H1 (cell line): Measurements from ENCODE around the gene URAD. TPM values are rescaled to one million over a fixed set of nuclear protein-coding genes. Genes with fewer than 3 reads are reported as not detected.

Experiments
- CBX5 ChIP-seq: fragments of 300-800, 300-1000 bp; sonication (generic); IDR thresholded peaks from 2 replicates; pipeline ENCODE4 v1.7.1; 2016; ENCODE audit warnings: antibody characterized with exemption, low read length, low read depth
- CBX8 ChIP-seq: fragments of 300-800, 300-1000 bp; sonication (generic); IDR thresholded peaks from 2 replicates; pipeline ENCODE4 v1.7.1; 2016; ENCODE audit warnings: low read depth, low read length, borderline replicate concordance
- CEBPB ChIP-seq: IDR thresholded peaks from 2 replicates; pipeline ENCODE4 v1.6.1; 2012; ENCODE audit warnings: low read depth, low read length
- CHD2 ChIP-seq: IDR thresholded peaks from 2 replicates; pipeline ENCODE4 v1.6.1; 2012; ENCODE audit warnings: low read length, improper control_type of control experiment
- EZH2 ChIP-seq: fragments of 200-600 bp; sonication (generic); IDR thresholded peaks from 2 replicates; pipeline ENCODE4 v1.7.1; 2012; ENCODE audit warnings: low read depth, mild to moderate bottlenecking, moderate library complexity, low read length, inconsistent platforms; ENCODE audit not compliant: severe bottlenecking
- GABPA ChIP-seq: IDR thresholded peaks from 2 replicates; pipeline ENCODE4 v1.6.1; 2011; ENCODE audit warnings: mild to moderate bottlenecking, low read length, moderate library complexity, borderline replicate concordance; ENCODE audit not compliant: insufficient read depth
- KDM4A ChIP-seq: IDR thresholded peaks from one replicate; pipeline ENCODE4 v1.7.1; 2012; ENCODE audit warnings: low read depth, mild to moderate bottlenecking, moderate library complexity, low read length, inconsistent platforms; ENCODE audit not compliant: severe bottlenecking
- NANOG ChIP-seq: IDR thresholded peaks from 2 replicates; pipeline ENCODE4 v1.6.1; 2011; ENCODE audit warnings: low read length, low read depth, mild to moderate bottlenecking, inconsistent platforms; ENCODE audit not compliant: insufficient read depth, poor library complexity, severe bottlenecking
- RAD21 ChIP-seq, 2 experiments: IDR thresholded peaks in 1 of 2; conservative IDR thresholded peaks in 1 of 2; 2 replicates each; pipeline ENCODE4 v1.6.1; 2011; ENCODE audit warnings: low read depth in 2 of 2, low read length in 2 of 2, improper control_type of control experiment in 1 of 2, inconsistent platforms in 1 of 2, mild to moderate bottlenecking in 1 of 2, moderate library complexity in 1 of 2
- RNF2 ChIP-seq: fragments of 200-900, 300-1000 bp; sonication (generic); IDR thresholded peaks from 2 replicates; pipeline ENCODE4 v1.7.1; 2016; ENCODE audit warnings: borderline replicate concordance, low read depth, mild to moderate bottlenecking, antibody characterized with exemption, low read length; ENCODE audit not compliant: poor library complexity, severe bottlenecking; ENCODE audit errors: missing control alignments
- SAP30 ChIP-seq: fragments of 300-600 bp; sonication (generic); IDR thresholded peaks from 2 replicates; pipeline ENCODE4 v1.7.1; 2012; ENCODE audit warnings: low read length, moderate library complexity, mild to moderate bottlenecking, inconsistent platforms; ENCODE audit not compliant: insufficient read depth, insufficient replicate concordance
- SP1 ChIP-seq: IDR thresholded peaks from 2 replicates; pipeline ENCODE4 v1.6.1; 2011; ENCODE audit warnings: low read depth, low read length
- SUZ12 ChIP-seq: fragments of 200-600 bp; sonication (generic); IDR thresholded peaks from 2 replicates; pipeline ENCODE4 v1.6.1; 2012; ENCODE audit warnings: mild to moderate bottlenecking, inconsistent platforms, low read length, moderate library complexity, mixed read lengths
- YY1 ChIP-seq: IDR thresholded peaks from 2 replicates; pipeline ENCODE4 v1.6.1; 2011; ENCODE audit warnings: low read depth, mild to moderate bottlenecking, low read length
- polyA plus RNA-seq, 7 experiments: library from polyadenylated mRNA; depleted of rRNA in 3 of 7; stranded (reverse) in 5 of 7; unstranded in 2 of 7; fragments of >200 nt in 5 of 7; fragments of 200-250 nt in 2 of 7; gene quantifications; 1 replicate in 5 of 7; 2 replicates in 1 of 7; 4 replicates in 1 of 7; pipeline versions ENCODE4 v1.2.1 to v1.2.3, GENCODE V29; 2011 to 2013; ENCODE audit warnings: missing spikeins in 2 of 7, mixed read lengths in 2 of 7
- total RNA-seq: library from RNA; stranded (reverse); fragmentation: NEBNext Ultra II Directional; extraction: Animal tissue kit (Norgen Biotek cat#: 25700); gene quantifications from 2 replicates; pipeline ENCODE4 v1.2.1, GENCODE V29; 2021
- TF ChIP-seq, protein P1 (sequence below): IDR thresholded peaks from 2 replicates; pipeline ENCODE4 v1.6.1; 2011; ENCODE audit warnings: low read depth, mild to moderate bottlenecking, low read length; ENCODE audit not compliant: insufficient read depth
- TF ChIP-seq, protein P2 (sequence below): IDR thresholded peaks from 2 replicates; pipeline ENCODE4 v1.6.1; 2012; ENCODE audit warnings: inconsistent platforms

URAD gene
- total and polyA plus RNA-seq, 2 of the 8 experiments (the other 6 are each of a cell fraction or from before 2014, with no cell fraction given) = not detected

DNA sequence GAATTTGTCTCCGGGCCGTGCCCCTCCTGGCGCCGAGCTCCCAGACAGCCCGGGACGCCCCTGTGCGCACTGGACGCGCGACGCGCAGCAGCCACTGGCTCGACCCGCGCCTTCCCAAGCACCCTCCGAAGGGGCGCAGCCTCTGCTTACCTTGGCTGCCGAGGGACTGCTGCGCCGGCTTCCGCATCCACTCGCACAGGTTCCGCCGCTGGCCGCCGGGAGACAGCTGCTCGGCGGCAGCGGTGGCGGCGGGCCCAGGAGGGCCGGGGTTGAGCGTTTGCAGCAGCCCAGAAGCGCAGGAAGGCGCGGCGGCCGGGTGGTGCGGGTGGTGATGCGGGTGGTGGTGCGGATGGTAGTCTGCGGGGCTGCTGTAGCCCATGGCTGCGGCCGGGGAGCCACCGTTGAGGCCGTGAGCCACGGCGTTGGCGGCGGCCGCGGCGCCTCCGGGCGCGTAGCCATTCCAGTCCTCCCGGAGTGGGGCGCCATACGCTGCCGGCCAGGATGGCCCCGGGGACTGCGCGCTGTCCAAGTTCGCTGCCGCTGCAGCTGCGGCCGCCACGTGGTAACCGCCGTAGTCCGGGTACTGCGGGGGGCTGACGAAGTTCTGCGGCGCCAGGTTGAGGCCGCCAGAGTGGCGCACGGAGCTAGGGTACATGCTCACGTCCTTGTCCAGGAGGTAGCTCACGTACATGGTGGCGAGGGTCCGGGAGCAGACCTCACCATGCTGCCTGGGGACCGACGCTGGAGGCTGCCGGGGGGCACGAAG is 20.0 kb downstream of the URAD start (continued):
- TF ChIP-seq, protein P1, sequence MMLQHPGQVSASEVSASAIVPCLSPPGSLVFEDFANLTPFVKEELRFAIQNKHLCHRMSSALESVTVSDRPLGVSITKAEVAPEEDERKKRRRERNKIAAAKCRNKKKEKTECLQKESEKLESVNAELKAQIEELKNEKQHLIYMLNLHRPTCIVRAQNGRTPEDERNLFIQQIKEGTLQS = no peak
- TF ChIP-seq CHD2 = no peak
- TF ChIP-seq SP1 = no peak
- TF ChIP-seq, protein P2, sequence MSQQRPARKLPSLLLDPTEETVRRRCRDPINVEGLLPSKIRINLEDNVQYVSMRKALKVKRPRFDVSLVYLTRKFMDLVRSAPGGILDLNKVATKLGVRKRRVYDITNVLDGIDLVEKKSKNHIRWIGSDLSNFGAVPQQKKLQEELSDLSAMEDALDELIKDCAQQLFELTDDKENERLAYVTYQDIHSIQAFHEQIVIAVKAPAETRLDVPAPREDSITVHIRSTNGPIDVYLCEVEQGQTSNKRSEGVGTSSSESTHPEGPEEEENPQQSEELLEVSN = peak; percentile 72
- no peak for TF ChIP-seq CBX5
- no peak for TF ChIP-seq CBX8
- peak; percentile 80 for TF ChIP-seq KDM4A
- 0 out of 2 replicates have a peak, but pooled peaks have one; percentile 14 for TF ChIP-seq GABPA
- no peak for TF ChIP-seq CEBPB
- no peak for TF ChIP-seq RAD21 (IDR thresholded peaks at IDR 0.05 in 1 of 2, conservative IDR thresholded peaks at IDR 0.05 in 1 of 2; ENCODE audit: low read depth in 2 of 2, low read length in 2 of 2)
- TF ChIP-seq RNF2 = peak; percentile 94
- TF ChIP-seq EZH2 = peak; percentile 99
- no peak for TF ChIP-seq SAP30
- peak; percentile 97 for TF ChIP-seq SUZ12
- TF ChIP-seq NANOG = no peak
- no peak for TF ChIP-seq YY1
- TF ChIP-seq, all 59 proteins: peak for 9
